Naive B cell (primary cell): ENCODE measurements around the gene ZDHHC22. TPM values are rescaled to one million over a fixed set of nuclear protein-coding genes. Genes with fewer than 3 reads are reported as not detected.
"Not testable (repeated sequence)": the region's sequence is repeated elsewhere in the genome, so short reads cannot be mapped to it uniquely, and the experiment has no call there.

Experiments
- ATAC-seq, 2 donors: fragments of 150-1000 bp; cut with Tn5 transposase; 2 replicates each; pipeline ENCODE4 v1.10.0; 2021; ENCODE audit warnings: low read depth in 2 of 2, mild to moderate bottlenecking in 2 of 2, moderate library complexity in 2 of 2
- DNase-seq: peaks from one replicate; pipeline ENCODE4 v3.0.0; 2022
- H3K27ac Mint-ChIP-seq, 6 donors: one replicate each; pipeline ENCODE4 v1.8.0; 2020 to 2022; ENCODE audit warnings: mild to moderate bottlenecking in 6 of 6, mixed read lengths in 6 of 6, moderate library complexity in 5 of 6, inconsistent platforms in 2 of 6
- H3K27me3 Mint-ChIP-seq, 3 donors: one replicate each; pipeline ENCODE4 v1.8.0; 2021 to 2022; ENCODE audit warnings: mixed read lengths in 3 of 3, mild to moderate bottlenecking in 1 of 3
- H3K36me3 Mint-ChIP-seq, 2 donors: one replicate each; pipeline ENCODE4 v1.8.0; 2020 to 2022; ENCODE audit warnings: mixed read lengths in 2 of 2, inconsistent platforms in 1 of 2, mild to moderate bottlenecking in 1 of 2
- H3K4me1 Mint-ChIP-seq, 3 donors: one replicate each; pipeline ENCODE4 v1.8.0; 2020 to 2022; ENCODE audit warnings: mixed read lengths in 3 of 3, inconsistent platforms in 1 of 3, mild to moderate bottlenecking in 1 of 3, moderate library complexity in 1 of 3
- H3K4me3 Mint-ChIP-seq, 8 donors: one replicate each; pipeline ENCODE4 v1.8.0; 2020 to 2022; ENCODE audit warnings: mild to moderate bottlenecking in 8 of 8, mixed read lengths in 8 of 8, moderate library complexity in 8 of 8, inconsistent platforms in 2 of 8
- H3K9me3 Mint-ChIP-seq, 7 donors: one replicate each; pipeline ENCODE4 v1.8.0; 2020 to 2022; ENCODE audit warnings: mixed read lengths in 7 of 7, mild to moderate bottlenecking in 5 of 7, inconsistent platforms in 2 of 7, moderate library complexity in 1 of 7
- polyA plus RNA-seq, 6 donors: library from polyadenylated mRNA; unstranded; fragments of 300-500 nt; fragmentation: Illumina TruSeq; gene quantifications; one replicate each; pipeline ENCODE4 v1.2.3, GENCODE V29; 2021; ENCODE audit warnings: low read depth in 6 of 6

ZDHHC22 gene
- polyA plus RNA-seq, 6 donors from 2014 or later, result not detected

DNA sequence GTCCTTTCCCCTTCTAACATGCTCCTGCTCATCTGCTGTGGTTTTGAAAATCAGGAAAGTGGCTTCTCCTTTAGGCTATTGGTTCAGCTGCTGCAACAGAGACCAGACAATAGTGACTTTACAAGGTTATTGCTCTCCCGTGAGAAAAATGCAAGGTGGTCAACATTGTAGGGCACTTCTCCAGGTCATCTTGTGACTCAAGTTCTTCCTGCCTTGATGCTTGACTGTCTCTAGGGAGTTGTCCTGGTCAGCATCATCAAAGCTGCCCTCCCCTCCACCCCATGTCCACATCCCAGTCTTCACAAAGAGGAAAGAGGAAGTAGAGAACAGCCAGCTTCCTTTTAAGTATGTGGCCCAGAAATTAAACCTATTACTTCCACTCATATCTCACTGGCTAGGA, 36.1 kb upstream of the ZDHHC22 start:
- Mint-ChIP-seq H3K27ac (peak overlapping the region in 2 of 6 donors; percentile 45 to 76), H3K27me3 (peaks cover 24 to 28% (median 24%) of the 10 kb centered on the region in 3 donors)

DNA sequence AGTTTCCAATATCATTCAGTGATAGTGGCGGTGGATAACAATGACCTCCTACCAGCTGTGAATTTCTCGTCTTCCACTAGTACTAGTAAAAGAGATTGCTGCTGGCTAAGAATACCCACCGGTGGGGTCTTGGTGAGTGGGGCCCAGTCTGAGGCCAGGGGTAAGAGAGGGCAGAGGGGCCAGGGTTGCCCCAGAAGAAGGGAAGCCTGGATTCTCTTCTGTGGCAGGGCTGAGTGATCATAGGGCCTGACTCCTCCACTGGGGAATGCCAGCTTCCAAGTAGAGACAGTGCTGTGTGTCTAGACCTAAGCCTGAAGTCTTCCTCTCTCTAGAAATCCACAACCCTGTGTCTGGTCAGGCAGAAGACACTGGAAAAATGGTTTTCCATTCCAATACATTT, 34.3 kb upstream of the ZDHHC22 start:
- Mint-ChIP-seq H3K27me3 (peaks cover 18 to 29% (median 20%) of the 10 kb centered on the region in 3 donors), H3K4me3 (no peak overlapping the region), H3K4me1 (peaks cover 0 to 2% (median 0%) of the 10 kb centered on the region in 3 donors), H3K9me3 (peaks cover 0 to 11% (median 3%) of the 10 kb centered on the region in 7 donors), H3K36me3 (peaks cover 1 to 10% of the 10 kb centered on the region in 2 donors), H3K27ac (no peak overlapping the region)
- DNase-seq, result no peak
- ATAC-seq, result no peak

More for the DNA sequence above, 36.1 kb upstream of the ZDHHC22 start:
- peaks cover 3 to 18% (median 15%) of the 10 kb centered on the region in 3 donors for H3K4me1 Mint-ChIP-seq
- H3K36me3 Mint-ChIP-seq, result no peaks in the 10 kb centered on the region
- H3K4me3 Mint-ChIP-seq, result no peak overlapping the region
- peaks cover 0 to 4% (median 0%) of the 10 kb centered on the region in 7 donors for H3K9me3 Mint-ChIP-seq
- DNase-seq, result no peak
- no peak for ATAC-seq

DNA sequence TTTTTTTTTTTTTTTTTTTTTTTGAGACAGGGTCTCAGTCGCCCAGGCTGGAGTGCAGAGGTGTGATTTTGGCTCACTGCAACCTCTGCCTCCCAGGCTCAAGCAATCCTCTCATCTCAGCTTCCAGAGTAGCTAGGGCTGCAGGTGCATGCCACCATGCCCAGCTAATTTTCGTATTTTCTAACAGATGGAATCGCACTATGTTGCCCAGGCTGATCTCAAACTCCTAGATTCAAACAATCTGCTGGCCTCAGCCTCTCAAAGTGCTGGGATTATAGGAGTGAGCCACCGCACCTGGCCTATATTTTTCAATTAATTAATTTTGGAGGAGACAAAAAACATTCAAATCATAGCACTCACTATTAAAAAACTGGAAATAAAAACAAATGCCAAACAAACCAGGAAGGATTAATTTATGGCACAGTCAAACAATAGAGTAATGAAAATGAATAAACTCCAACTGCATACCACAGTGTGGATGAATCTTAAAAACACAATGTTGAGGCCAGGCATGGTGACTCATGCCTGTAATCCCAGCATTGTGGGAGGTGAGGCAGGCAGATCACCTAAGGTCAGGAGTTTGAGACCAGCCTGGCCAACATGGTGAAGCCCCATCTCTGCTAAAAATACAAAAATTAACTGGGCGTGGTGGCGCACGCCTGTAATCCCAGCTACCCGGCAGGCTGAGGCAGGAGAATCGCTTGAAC, 32.5 kb upstream of the ZDHHC22 start:
- peaks cover 18 to 31% (median 29%) of the 10 kb centered on the region in 3 donors for H3K27me3 Mint-ChIP-seq
- ATAC-seq, H3K27ac Mint-ChIP-seq, H3K4me1 Mint-ChIP-seq, DNase-seq, H3K4me3 Mint-ChIP-seq: not testable (repeated sequence)
- peaks cover 6 to 29% (median 17%) of the 10 kb centered on the region in 7 donors for H3K9me3 Mint-ChIP-seq
- peaks cover 12 to 20% of the 10 kb centered on the region in 2 donors for H3K36me3 Mint-ChIP-seq

DNA sequence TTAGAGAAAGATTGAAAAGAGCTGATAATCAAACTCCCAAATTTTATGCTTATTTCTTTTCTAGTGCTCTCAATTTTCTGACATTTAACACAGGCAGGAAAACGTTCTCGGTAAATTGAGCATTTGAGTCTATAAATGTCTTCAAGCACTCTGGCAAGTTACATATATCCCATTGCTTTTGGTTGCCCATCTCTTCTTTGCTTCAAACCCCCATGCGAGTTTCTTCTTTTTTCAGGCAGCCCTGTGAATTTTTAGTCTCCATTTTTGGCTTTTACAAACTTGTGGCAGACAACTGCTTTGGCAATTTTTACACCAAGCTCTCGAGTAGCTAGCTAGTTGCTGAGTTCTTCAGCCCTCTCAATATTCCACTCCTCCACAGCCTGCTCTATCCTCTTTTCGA, 31.3 kb upstream of the ZDHHC22 start:
- Mint-ChIP-seq H3K9me3 (peaks cover 9 to 38% (median 24%) of the 10 kb centered on the region in 7 donors), H3K27ac (no peak overlapping the region), H3K4me1 (no peaks in the 10 kb centered on the region), H3K27me3 (peaks cover 24 to 42% (median 37%) of the 10 kb centered on the region in 3 donors), H3K36me3 (peaks cover 12 to 20% of the 10 kb centered on the region in 2 donors), H3K4me3 (no peak overlapping the region)
- ATAC-seq, result no peak
- no peak for DNase-seq

DNA sequence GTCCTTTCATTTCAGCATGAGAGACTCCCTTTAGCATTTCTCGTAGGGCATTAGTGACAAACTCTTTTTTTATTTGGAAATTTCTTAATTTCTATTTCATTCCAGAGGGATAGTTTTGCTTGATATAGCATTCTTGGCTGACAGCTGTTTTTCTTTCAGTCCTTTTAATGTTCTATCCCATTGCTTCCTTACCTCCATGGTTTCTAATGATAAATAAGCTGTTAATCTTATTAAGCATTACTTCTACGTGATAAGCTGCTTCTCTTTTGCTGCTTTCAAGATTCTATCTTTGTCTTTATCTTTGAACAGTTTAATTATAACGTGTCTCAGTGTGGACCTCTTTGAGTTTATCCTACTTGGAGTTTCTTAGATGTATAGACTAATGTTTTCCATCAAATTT, 28.5 kb upstream of the ZDHHC22 start:
- H3K4me3 Mint-ChIP-seq, result no peak overlapping the region
- no peaks in the 10 kb centered on the region for H3K4me1 Mint-ChIP-seq
- H3K9me3 Mint-ChIP-seq, result peaks cover 9 to 38% (median 24%) of the 10 kb centered on the region in 7 donors
- no peak overlapping the region for H3K27ac Mint-ChIP-seq
- peaks cover 23 to 51% (median 32%) of the 10 kb centered on the region in 3 donors for H3K27me3 Mint-ChIP-seq
- peaks cover 12 to 20% of the 10 kb centered on the region in 2 donors for H3K36me3 Mint-ChIP-seq
- DNase-seq (no peak), ATAC-seq (no peak)

DNA sequence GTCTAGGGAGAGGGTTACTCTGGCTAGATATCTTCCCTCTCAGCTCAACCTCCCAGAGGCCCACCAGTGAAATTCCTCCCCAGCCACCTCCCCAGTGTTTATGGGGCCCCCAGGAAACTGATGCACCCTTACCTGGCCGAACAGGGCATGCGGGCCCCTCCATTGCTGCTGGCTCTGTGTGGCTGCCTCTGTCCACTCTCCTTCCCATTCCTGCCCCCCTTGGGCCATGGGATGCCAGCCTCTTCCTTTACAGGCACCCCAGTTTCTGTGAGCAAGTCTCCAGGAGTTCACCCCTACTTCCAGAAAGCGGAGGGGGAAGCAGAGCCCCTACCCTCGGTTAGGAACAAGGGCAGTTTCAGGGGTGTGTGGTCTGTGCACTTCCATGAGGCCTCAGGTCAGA, 19.4 kb upstream of the ZDHHC22 start:
- H3K4me3 Mint-ChIP-seq, result no peak overlapping the region
- DNase-seq, result no peak
- H3K27ac Mint-ChIP-seq, result no peak overlapping the region
- H3K36me3 Mint-ChIP-seq, result peaks cover 0 to 12% of the 10 kb centered on the region in 2 donors
- H3K27me3 Mint-ChIP-seq, result peaks cover 36 to 55% (median 55%) of the 10 kb centered on the region in 3 donors
- H3K9me3 Mint-ChIP-seq, result no peaks in the 10 kb centered on the region
- ATAC-seq, result no peak
- peaks cover 0 to 4% (median 0%) of the 10 kb centered on the region in 3 donors for H3K4me1 Mint-ChIP-seq

DNA sequence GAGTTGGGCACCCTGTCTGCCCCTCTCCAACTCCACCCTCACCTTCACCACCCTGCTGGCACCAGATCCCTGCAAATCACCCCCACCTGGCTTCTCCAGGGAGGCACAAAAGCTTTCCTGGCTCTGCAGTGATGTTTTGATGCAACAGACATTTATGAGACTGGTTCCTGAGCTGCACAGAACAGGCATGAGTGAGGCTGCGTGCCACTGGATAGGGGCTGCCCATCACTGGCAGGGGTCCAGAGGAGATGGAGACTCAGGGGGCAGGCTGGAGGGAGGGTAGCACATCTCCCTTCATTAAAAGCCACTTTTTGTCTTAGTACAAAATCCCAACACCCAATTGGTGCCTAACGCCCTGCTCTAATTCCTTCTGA, 17.3 kb upstream of the ZDHHC22 start:
- no peak for ATAC-seq
- DNase-seq, result no peak
- H3K36me3 Mint-ChIP-seq, result peaks cover 0 to 12% of the 10 kb centered on the region in 2 donors
- H3K4me1 Mint-ChIP-seq, result peaks cover 0 to 4% (median 0%) of the 10 kb centered on the region in 3 donors
- no peak overlapping the region for H3K27ac Mint-ChIP-seq
- peaks cover 0 to under 1% (median 0%) of the 10 kb centered on the region in 7 donors for H3K9me3 Mint-ChIP-seq
- H3K4me3 Mint-ChIP-seq, result no peak overlapping the region
- peaks cover 39 to 69% (median 68%) of the 10 kb centered on the region in 3 donors for H3K27me3 Mint-ChIP-seq

DNA sequence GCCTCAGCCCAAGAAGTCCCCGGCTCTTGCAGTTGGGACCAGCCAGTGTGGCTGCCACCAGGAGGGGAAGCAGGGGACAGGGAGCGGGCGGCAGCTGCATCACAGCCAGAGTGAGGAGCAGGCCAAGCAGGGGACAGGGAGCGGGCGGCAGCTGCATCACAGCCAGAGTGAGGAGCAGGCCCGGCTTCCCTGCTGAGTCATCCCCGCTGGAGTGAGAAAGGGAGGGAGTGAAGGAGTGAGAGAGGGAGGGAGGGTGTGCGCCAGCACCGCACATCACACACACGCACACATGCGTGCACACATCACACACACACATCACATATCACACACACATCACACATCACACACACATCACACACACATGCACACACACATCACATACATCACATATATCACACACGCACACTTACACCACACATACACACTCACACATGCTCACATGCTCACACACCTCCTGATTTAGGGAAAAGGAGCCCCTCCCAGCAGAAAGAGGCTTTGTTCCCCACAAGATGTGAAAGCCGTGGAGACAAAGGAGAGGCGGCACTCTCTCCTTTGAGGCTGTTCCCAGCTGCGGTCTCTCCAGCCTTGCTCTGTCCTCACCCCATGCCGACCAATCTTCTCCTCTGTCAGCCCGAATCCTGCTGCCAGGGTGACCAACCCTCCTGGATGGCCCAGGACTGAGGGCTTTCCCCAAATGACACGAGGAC, 16.7 kb upstream of the ZDHHC22 start:
- Mint-ChIP-seq H3K4me3 (no peak overlapping the region), H3K9me3 (peaks cover 0 to 3% (median 0%) of the 10 kb centered on the region in 7 donors), H3K4me1 (peaks cover 0 to 4% (median 0%) of the 10 kb centered on the region in 3 donors), H3K27ac (no peak overlapping the region), H3K27me3 (peaks cover 41 to 73% (median 71%) of the 10 kb centered on the region in 3 donors), H3K36me3 (peaks cover 0 to 12% of the 10 kb centered on the region in 2 donors)
- DNase-seq (no peak), ATAC-seq (no peak)

DNA sequence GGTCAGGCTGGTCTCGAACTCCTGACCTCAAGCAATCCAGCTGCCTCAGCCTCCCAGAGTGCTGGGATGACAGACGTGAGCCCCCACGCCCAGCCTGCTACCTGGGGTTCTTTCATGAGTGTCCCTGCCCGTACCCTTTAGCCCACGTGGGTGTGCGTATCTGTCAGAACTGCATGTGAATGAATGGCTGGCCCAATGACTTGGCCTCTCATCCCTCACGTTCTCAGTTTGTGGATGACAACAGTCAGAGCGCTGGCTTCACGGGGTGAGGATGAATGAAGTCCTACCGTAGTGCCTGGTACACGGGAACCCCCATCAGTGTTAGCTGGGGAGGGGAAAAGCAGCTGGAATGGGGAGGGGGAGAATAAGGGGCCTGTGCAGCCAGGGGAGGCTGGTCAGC, 16.1 kb upstream of the ZDHHC22 start:
- Mint-ChIP-seq H3K9me3 (peaks cover 0 to 3% (median 0%) of the 10 kb centered on the region in 7 donors), H3K4me1 (peaks cover 0 to 4% (median 0%) of the 10 kb centered on the region in 3 donors), H3K4me3 (no peak overlapping the region), H3K36me3 (peaks cover 0 to 12% of the 10 kb centered on the region in 2 donors), H3K27me3 (peaks cover 46 to 78% (median 71%) of the 10 kb centered on the region in 3 donors), H3K27ac (peak overlapping the region in 1 of 6 donors; percentile 24)
- DNase-seq (no peak), ATAC-seq (no peak)

DNA sequence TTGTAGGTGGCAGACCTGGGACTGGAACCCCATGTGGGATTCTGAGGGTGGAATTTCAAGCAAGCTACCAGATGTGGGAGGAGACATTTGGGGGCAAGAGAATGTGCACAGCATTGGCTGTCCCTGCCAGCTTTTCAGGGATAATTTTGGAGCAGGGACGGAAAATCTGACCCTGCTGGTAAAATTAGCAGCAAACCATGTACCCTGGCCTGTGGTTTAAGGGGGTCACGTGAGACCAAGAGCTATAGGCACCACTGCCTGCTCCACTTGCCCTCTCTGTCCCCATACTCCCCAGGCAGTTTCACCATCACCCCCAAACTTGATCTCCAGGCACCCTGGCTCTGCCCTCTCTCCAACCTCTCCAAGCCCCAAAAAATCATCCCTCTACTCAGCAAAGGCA, 13.5 kb upstream of the ZDHHC22 start:
- no peak for ATAC-seq
- no peak for DNase-seq
- H3K36me3 Mint-ChIP-seq, result peaks cover 0 to 12% of the 10 kb centered on the region in 2 donors
- H3K27ac Mint-ChIP-seq, result no peak overlapping the region
- H3K4me1 Mint-ChIP-seq, result peaks cover 0 to 4% (median 0%) of the 10 kb centered on the region in 3 donors
- peaks cover 0 to 3% (median 0%) of the 10 kb centered on the region in 7 donors for H3K9me3 Mint-ChIP-seq
- peaks cover 46 to 74% (median 66%) of the 10 kb centered on the region in 3 donors for H3K27me3 Mint-ChIP-seq
- H3K4me3 Mint-ChIP-seq, result no peak overlapping the region

DNA sequence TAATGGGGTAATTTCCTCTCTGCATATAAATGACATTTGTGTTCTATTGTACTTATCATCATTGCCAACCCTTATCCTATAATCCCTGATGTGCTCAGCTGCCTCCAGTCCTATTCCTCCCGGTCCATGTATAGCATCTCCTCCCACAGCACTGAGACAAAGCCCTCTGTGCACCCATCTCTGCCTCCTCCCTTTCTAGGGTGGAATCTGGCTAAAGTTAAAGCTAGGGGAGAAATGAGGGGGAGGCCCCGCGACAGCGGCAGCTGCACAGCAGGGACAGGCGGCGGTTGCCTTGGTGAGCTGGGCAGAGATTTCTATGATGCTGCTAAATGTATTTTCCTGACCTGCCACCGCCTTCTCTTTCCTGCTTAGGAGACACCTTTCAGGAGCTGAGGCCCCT, 12.8 kb upstream of the ZDHHC22 start:
- ATAC-seq (no peak), DNase-seq (no peak)
- Mint-ChIP-seq H3K36me3 (peaks cover 0 to 12% of the 10 kb centered on the region in 2 donors), H3K27me3 (peaks cover 49 to 74% (median 69%) of the 10 kb centered on the region in 3 donors), H3K4me1 (peaks cover 0 to 4% (median 0%) of the 10 kb centered on the region in 3 donors), H3K9me3 (peaks cover 0 to 3% (median 0%) of the 10 kb centered on the region in 7 donors), H3K4me3 (no peak overlapping the region), H3K27ac (no peak overlapping the region)

DNA sequence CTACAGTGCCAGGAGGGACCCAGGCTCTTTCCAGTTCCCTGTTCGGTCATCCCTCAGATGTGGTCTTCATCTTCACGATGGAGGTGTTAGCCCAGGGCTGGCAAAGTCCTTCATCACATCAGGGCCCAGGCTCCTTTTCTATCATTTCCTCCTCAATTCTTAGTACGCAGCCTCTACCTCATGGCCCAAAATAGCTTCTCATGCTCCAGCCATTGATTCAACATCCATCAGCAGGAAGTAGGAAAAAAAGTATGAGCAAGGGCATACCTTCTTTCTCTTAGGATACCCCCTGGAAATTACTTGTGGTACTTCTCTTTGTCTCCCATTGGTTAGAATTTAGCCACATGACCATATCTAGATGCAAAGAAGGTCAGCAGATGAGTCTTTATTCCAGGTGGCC, 12.2 kb upstream of the ZDHHC22 start:
- Mint-ChIP-seq H3K4me1 (peaks cover 0 to 4% (median 0%) of the 10 kb centered on the region in 3 donors), H3K27me3 (peaks cover 48 to 74% (median 69%) of the 10 kb centered on the region in 3 donors), H3K4me3 (no peak overlapping the region), H3K27ac (no peak overlapping the region), H3K36me3 (peaks cover 0 to 8% of the 10 kb centered on the region in 2 donors), H3K9me3 (peaks cover 0 to 3% (median 0%) of the 10 kb centered on the region in 7 donors)
- DNase-seq, result no peak
- ATAC-seq, result no peak

DNA sequence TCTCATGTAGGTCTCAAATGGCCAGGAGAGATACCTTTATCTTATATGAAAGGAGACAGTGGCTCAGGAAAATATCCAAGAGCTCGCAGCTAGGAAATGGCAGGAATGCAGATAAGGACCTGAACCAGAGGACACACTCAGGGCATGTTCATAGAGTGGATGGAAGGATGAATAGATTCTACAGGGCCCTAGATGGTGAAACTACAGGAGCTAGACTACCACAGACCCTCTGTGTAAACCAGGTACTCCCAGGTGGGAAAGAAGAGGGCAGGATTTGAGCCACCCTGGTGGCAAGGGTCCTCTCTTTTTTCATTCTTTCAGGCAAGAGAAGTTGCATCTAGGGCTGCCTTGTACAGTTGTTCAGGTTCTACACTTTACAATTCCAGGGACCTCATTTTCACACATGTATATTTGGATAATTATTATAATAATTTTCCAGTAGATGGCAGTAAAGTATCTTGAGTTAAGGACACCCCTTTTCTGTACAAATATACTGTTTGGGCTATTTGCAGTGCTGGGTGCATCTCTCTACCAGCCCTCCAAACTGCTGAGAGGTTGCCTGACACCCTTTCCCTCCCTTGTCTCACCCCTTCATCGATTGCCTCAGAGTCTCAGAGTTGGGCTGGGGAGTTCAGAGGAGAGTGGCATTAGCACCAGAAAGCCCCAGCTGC, 10.5 kb upstream of the ZDHHC22 start:
- peaks cover 0 to 7% (median 0%) of the 10 kb centered on the region in 7 donors for H3K9me3 Mint-ChIP-seq
- H3K27me3 Mint-ChIP-seq, result peaks cover 48 to 70% (median 61%) of the 10 kb centered on the region in 3 donors
- DNase-seq, result no peak

More for the DNA sequence above, 10.5 kb upstream of the ZDHHC22 start:
- Mint-ChIP-seq H3K4me1 (no peaks in the 10 kb centered on the region), H3K27ac (peak overlapping the region in 1 of 6 donors; percentile 6), H3K4me3 (no peak overlapping the region), H3K36me3 (no peaks in the 10 kb centered on the region)
- peak; percentile 63 to 75 for ATAC-seq
